Astrocyte (in vitro differentiated cells and primary cell): ENCODE measurements around the gene DNPEP. TPM values are rescaled to one million over a fixed set of nuclear protein-coding genes. Genes with fewer than 3 reads are reported as not detected.
"Not testable (repeated sequence)": the region's sequence is repeated elsewhere in the genome, so short reads cannot be mapped to it uniquely, and the experiment has no call there.

Experiments
- DNase-seq: peaks from one replicate; pipeline ENCODE4 v3.0.0-alpha.2; 2010; ENCODE audit warnings: low read depth
- FAIRE-seq: peaks from 2 replicates; lab custom pipeline; 2011; peaks lifted over from hg19 to GRCh38; lab: Jason Lieb, UNC
- H2AFZ ChIP-seq: 2 replicates; pipeline ENCODE4 v1.6.0; 2012; ENCODE audit warnings: low read depth, low read length, inconsistent platforms
- H3K27ac ChIP-seq: 2 replicates; pipeline ENCODE4 v1.5.1; 2011; ENCODE audit warnings: low read depth, low read length, inconsistent platforms
- H3K27me3 ChIP-seq: 2 replicates; pipeline ENCODE4 v1.6.0; 2011; ENCODE audit warnings: low read length, inconsistent platforms; ENCODE audit not compliant: insufficient read depth
- H3K36me3 ChIP-seq: 2 replicates; pipeline ENCODE4 v1.5.1; 2011; ENCODE audit warnings: low read length, inconsistent platforms; ENCODE audit not compliant: insufficient read depth
- H3K4me1 ChIP-seq: 2 replicates; pipeline ENCODE4 v1.5.1; 2011; ENCODE audit warnings: low read length, inconsistent platforms; ENCODE audit not compliant: insufficient read depth
- H3K4me2 ChIP-seq: 2 replicates; pipeline ENCODE4 v1.6.0; 2012; ENCODE audit warnings: low read length, inconsistent platforms
- H3K4me3 ChIP-seq: 2 replicates; pipeline ENCODE4 v1.5.1; 2011; ENCODE audit warnings: low read depth, mild to moderate bottlenecking, low read length, inconsistent platforms; ENCODE audit not compliant: insufficient read depth
- H3K79me2 ChIP-seq: 2 replicates; pipeline ENCODE4 v1.6.0; 2012; ENCODE audit warnings: mild to moderate bottlenecking, low read length, inconsistent platforms; ENCODE audit not compliant: insufficient read depth
- H3K9ac ChIP-seq: 2 replicates; pipeline ENCODE4 v1.6.0; 2012; ENCODE audit warnings: mild to moderate bottlenecking, low read length, inconsistent platforms
- H3K9me3 ChIP-seq: 2 replicates; pipeline ENCODE4 v1.5.1; 2012; ENCODE audit warnings: low read depth, mild to moderate bottlenecking, low read length, inconsistent platforms; ENCODE audit not compliant: insufficient read depth
- H4K20me1 ChIP-seq: 2 replicates; pipeline ENCODE4 v1.6.0; 2012; ENCODE audit warnings: low read length, inconsistent platforms; ENCODE audit not compliant: insufficient read depth
- H3K27ac Mint-ChIP-seq: one replicate; pipeline ENCODE4 v1.8.0; 2021; ENCODE audit warnings: mild to moderate bottlenecking, mixed read lengths; ENCODE audit not compliant: unreplicated experiment
- H3K27me3 Mint-ChIP-seq: one replicate; pipeline ENCODE4 v1.8.0; 2021; ENCODE audit warnings: low read depth, mixed read lengths; ENCODE audit not compliant: unreplicated experiment
- H3K36me3 Mint-ChIP-seq: one replicate; pipeline ENCODE4 v1.8.0; 2021; ENCODE audit warnings: low read depth, mixed read lengths; ENCODE audit not compliant: unreplicated experiment
- H3K4me1 Mint-ChIP-seq: one replicate; pipeline ENCODE4 v1.8.0; 2021; ENCODE audit warnings: low read depth, mixed read lengths; ENCODE audit not compliant: unreplicated experiment
- H3K4me3 Mint-ChIP-seq: one replicate; pipeline ENCODE4 v1.8.0; 2021; ENCODE audit warnings: mild to moderate bottlenecking, moderate library complexity, mixed read lengths; ENCODE audit not compliant: unreplicated experiment
- H3K9me3 Mint-ChIP-seq: one replicate; pipeline ENCODE4 v1.8.0; 2021; ENCODE audit warnings: mild to moderate bottlenecking, mixed read lengths; ENCODE audit not compliant: unreplicated experiment
- CTCF ChIP-seq: IDR thresholded peaks from 2 replicates; pipeline ENCODE4 v1.5.1; 2011; ENCODE audit warnings: low read depth, mild to moderate bottlenecking, inconsistent platforms, low read length, moderate library complexity; ENCODE audit not compliant: insufficient read depth
- EZH2 ChIP-seq: IDR thresholded peaks from 2 replicates; pipeline ENCODE4 v1.6.1; 2012; ENCODE audit warnings: mild to moderate bottlenecking, low read length, inconsistent platforms; ENCODE audit not compliant: insufficient read depth
- total RNA-seq: library from RNA; stranded (reverse); gene quantifications from 2 replicates; pipeline ENCODE4 v1.2.1, GENCODE V29; 2021

Gene DNPEP
- total RNA-seq, 1 donor from 2014 or later: 53.9 TPM

GRCh38 chr2:219408204-219408603 is 20.5 kb upstream of the DNPEP start:
- Histone ChIP-seq H3K27ac (no peak overlapping the region), H3K9ac (no peak overlapping the region), H3K79me2 (no peaks in the 10 kb centered on the region), H2AFZ (no peak overlapping the region), H3K4me2 (no peak overlapping the region), H3K27me3 (no peaks in the 10 kb centered on the region), H3K9me3 (no peaks in the 10 kb centered on the region), H3K4me3 (no peak overlapping the region), H3K36me3 (no peaks in the 10 kb centered on the region), H3K4me1 (peaks cover 20% of the 10 kb centered on the region), H4K20me1 (no peaks in the 10 kb centered on the region)
- no peak overlapping the region for H3K4me3 Mint-ChIP-seq
- no peak for FAIRE-seq
- no peaks in the 10 kb centered on the region for H3K36me3 Mint-ChIP-seq
- DNase-seq: no peak
- no peaks in the 10 kb centered on the region for H3K27me3 Mint-ChIP-seq
- H3K9me3 Mint-ChIP-seq: peaks cover 5% of the 10 kb centered on the region
- no peak for TF ChIP-seq EZH2
- no peak for TF ChIP-seq CTCF
- H3K4me1 Mint-ChIP-seq: peaks cover 26% of the 10 kb centered on the region
- peak overlapping the region; percentile 88 for H3K27ac Mint-ChIP-seq

- not testable (repeated sequence) for H4K20me1 ChIP-seq, H2AFZ ChIP-seq, H3K79me2 ChIP-seq, H3K36me3 Mint-ChIP-seq, H3K9ac ChIP-seq, H3K4me3 ChIP-seq, H3K27me3 Mint-ChIP-seq, H3K9me3 ChIP-seq, H3K36me3 ChIP-seq, H3K9me3 Mint-ChIP-seq, H3K4me3 Mint-ChIP-seq, DNase-seq, FAIRE-seq, H3K27me3 ChIP-seq
- peak overlapping the region; percentile 54 for H3K4me2 ChIP-seq
- peaks cover 20% of the 10 kb centered on the region for H3K4me1 ChIP-seq
- peak overlapping the region; percentile 42 for H3K27ac ChIP-seq
- H3K4me1 Mint-ChIP-seq: peaks cover 30% of the 10 kb centered on the region
- H3K27ac Mint-ChIP-seq: peak overlapping the region; percentile 97
Measured at GRCh38 chr2:219407343-219407742, 19.6 kb upstream of the DNPEP start.

GRCh38 chr2:219406861-219407230 is 19.1 kb upstream of the DNPEP start:
- Histone ChIP-seq H3K27ac (peak overlapping the region; percentile 89), H3K27me3 (no peaks in the 10 kb centered on the region), H4K20me1 (no peaks in the 10 kb centered on the region), H2AFZ (no peak overlapping the region), H3K9ac (peak overlapping the region; percentile 70), H3K36me3 (no peaks in the 10 kb centered on the region), H3K79me2 (no peaks in the 10 kb centered on the region), H3K4me1 (peaks cover 20% of the 10 kb centered on the region), H3K4me2 (peak overlapping the region; percentile 54), H3K9me3 (no peaks in the 10 kb centered on the region), H3K4me3 (no peak overlapping the region)
- TF ChIP-seq CTCF: no peak
- TF ChIP-seq EZH2: no peak
- FAIRE-seq (peak; percentile 93), DNase-seq (peak; percentile 92)
- Mint-ChIP-seq H3K36me3 (no peaks in the 10 kb centered on the region), H3K27me3 (no peaks in the 10 kb centered on the region), H3K9me3 (peaks cover 3% of the 10 kb centered on the region), H3K4me3 (peak overlapping the region; percentile 48), H3K27ac (peak overlapping the region; percentile 97), H3K4me1 (peaks cover 34% of the 10 kb centered on the region)
